ENCODE data around the gene WDR75. TPM values are rescaled to one million over a fixed set of nuclear protein-coding genes. Genes with fewer than 3 reads are reported as not detected.
A peak's percentile ranks its signal among the peaks of the same experiment; 100 is the strongest.
"Not testable (repeated sequence)": the region's sequence is repeated elsewhere in the genome, so short reads cannot be mapped to it uniquely, and the experiment has no call there.

Gene WDR75
- total and polyA plus RNA-seq, 9 of the 15 experiments (the other 6 are each of a cell fraction or from before 2014, with no cell fraction given): 50.9 to 111 (median 76.4) TPM

DNA sequence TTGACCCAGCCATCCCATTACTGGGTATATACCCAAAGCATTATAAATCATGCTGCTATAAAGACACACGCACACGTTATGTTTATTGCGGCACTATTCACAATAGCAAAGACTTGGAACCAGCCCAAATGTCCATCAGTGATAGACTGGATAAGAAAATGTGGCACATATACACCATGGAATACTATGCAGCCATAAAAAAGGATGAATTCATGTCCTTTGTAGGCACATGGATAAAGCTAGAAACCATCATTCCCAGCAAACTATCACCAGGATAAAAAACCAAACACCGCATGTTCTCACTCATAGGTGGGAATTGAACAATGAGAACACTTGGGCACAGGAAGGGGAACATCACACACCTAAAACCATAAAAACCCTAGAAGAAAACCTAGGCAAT, 5.5 kb upstream of the WDR75 start:
- H3K27ac ChIP-seq (ENCODE audit: extremely low read depth, low read depth, low read length); FAIRE-seq; in situ Hi-C loops (cut with MboI); BruUV-seq (replicated peaks); H3K79me2 ChIP-seq (ENCODE audit: control insufficient read depth, insufficient read depth, low read length); POLR2A ChIA-PET; H3K4me1 ChIP-seq (replicated peaks in 1 of 2; ENCODE audit: control insufficient read depth in 2 of 2, insufficient read depth in 2 of 2, low read length in 2 of 2); H3K4me3 ChIP-seq; H3K4me2 ChIP-seq (ENCODE audit: insufficient read depth, low read length); H2AFZ ChIP-seq (ENCODE audit: low read depth, low read length); H3K9me1 ChIP-seq (ENCODE audit: control insufficient read depth, insufficient read depth, low read length); H3K27me3 ChIP-seq (ENCODE audit: control insufficient read depth in 2 of 2, insufficient read depth in 2 of 2, low read length in 2 of 2); ATAC-seq; H3K9me3 ChIP-seq (replicated peaks; ENCODE audit: control insufficient read depth, insufficient read depth, low read depth, low read length); CTCF ChIA-PET (ENCODE audit: low intra/inter-chr PET ratio); H3K9ac ChIP-seq (ENCODE audit: insufficient read depth in 1 of 2, low read depth in 2 of 2, low read length in 2 of 2); intact Hi-C loops (cut with micrococcal nuclease); H4K20me1 ChIP-seq (replicated peaks; ENCODE audit: control insufficient read depth, insufficient read depth, low read length); DNase-seq (ENCODE audit: extremely low read depth in 1 of 4, low spot score in 3 of 4); H3K36me3 ChIP-seq (ENCODE audit: control insufficient read depth, insufficient read depth, low read length): not testable (repeated sequence)
- TF ChIP-seq ZNF146 (CRISPR knock-in tag; IDR thresholded peaks at IDR 0.05; ENCODE audit: unreplicated experiment): peak; percentile 68
- 15% methylated on average over 4 of the region's 4 CpGs for WGBS (ENCODE audit: insufficient coverage, low coverage, missing lambda C conversion rate)

DNA sequence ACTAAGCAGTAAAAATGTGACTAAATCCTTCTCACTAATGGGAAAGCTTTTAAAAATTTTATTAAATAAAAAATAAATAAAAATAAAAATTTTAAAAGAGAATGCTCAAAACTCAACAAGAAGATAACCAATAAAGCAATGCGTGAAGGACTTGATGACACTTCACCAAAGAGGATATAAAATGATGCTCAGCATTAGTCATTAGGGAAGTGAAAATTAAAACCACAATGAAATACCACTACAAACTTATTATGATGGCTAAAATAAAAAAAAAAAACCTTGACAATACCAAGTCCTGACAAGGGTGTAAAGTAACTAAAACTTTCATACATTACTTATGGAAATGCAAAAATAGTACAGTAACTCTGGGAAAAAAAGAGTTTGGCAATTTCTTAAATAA, 3.3 kb upstream of the WDR75 start:
- no peaks in the 10 kb centered on the region for H3K27me3 ChIP-seq (ENCODE audit: control insufficient read depth in 2 of 2, insufficient read depth in 2 of 2, low read length in 2 of 2)
- no peak for ATAC-seq
- CTCF ChIA-PET (ENCODE audit: low intra/inter-chr PET ratio): no interaction called here
- TF ChIP-seq ZSCAN29 (IDR thresholded peaks at IDR 0.05) (no peak), CAMTA2 (CRISPR knock-in tag; conservative IDR thresholded peaks at IDR 0.05) (no peak), CBX2 (IDR thresholded peaks at IDR 0.05; ENCODE audit: insufficient read depth, low read length, poor library complexity, severe bottlenecking) (no peak), FOXA1 (IDR thresholded peaks at IDR 0.05; ENCODE audit: borderline replicate concordance) (no peak), MCM3 (IDR thresholded peaks at IDR 0.05) (no peak), HIVEP1 (CRISPR knock-in tag; IDR thresholded peaks at IDR 0.05) (no peak), NCOA1 (IDR thresholded peaks at IDR 0.05; ENCODE audit: low read depth) (no peak), ZNF436 (CRISPR knock-in tag; IDR thresholded peaks at IDR 0.05) (no peak), PHB (CRISPR knock-in tag; IDR thresholded peaks at IDR 0.05) (no peak), CEBPB (tag; IDR thresholded peaks at IDR 0.05) (no peak), NBN (IDR thresholded peaks at IDR 0.05; ENCODE audit: low read depth) (no peak), BCOR (IDR thresholded peaks at IDR 0.05) (no peak)
- TF ChIP-seq, protein P1, sequence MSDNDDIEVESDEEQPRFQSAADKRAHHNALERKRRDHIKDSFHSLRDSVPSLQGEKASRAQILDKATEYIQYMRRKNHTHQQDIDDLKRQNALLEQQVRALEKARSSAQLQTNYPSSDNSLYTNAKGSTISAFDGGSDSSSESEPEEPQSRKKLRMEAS (CRISPR knock-in tag; IDR thresholded peaks at IDR 0.05): no peak
- TF ChIP-seq, protein P2, sequence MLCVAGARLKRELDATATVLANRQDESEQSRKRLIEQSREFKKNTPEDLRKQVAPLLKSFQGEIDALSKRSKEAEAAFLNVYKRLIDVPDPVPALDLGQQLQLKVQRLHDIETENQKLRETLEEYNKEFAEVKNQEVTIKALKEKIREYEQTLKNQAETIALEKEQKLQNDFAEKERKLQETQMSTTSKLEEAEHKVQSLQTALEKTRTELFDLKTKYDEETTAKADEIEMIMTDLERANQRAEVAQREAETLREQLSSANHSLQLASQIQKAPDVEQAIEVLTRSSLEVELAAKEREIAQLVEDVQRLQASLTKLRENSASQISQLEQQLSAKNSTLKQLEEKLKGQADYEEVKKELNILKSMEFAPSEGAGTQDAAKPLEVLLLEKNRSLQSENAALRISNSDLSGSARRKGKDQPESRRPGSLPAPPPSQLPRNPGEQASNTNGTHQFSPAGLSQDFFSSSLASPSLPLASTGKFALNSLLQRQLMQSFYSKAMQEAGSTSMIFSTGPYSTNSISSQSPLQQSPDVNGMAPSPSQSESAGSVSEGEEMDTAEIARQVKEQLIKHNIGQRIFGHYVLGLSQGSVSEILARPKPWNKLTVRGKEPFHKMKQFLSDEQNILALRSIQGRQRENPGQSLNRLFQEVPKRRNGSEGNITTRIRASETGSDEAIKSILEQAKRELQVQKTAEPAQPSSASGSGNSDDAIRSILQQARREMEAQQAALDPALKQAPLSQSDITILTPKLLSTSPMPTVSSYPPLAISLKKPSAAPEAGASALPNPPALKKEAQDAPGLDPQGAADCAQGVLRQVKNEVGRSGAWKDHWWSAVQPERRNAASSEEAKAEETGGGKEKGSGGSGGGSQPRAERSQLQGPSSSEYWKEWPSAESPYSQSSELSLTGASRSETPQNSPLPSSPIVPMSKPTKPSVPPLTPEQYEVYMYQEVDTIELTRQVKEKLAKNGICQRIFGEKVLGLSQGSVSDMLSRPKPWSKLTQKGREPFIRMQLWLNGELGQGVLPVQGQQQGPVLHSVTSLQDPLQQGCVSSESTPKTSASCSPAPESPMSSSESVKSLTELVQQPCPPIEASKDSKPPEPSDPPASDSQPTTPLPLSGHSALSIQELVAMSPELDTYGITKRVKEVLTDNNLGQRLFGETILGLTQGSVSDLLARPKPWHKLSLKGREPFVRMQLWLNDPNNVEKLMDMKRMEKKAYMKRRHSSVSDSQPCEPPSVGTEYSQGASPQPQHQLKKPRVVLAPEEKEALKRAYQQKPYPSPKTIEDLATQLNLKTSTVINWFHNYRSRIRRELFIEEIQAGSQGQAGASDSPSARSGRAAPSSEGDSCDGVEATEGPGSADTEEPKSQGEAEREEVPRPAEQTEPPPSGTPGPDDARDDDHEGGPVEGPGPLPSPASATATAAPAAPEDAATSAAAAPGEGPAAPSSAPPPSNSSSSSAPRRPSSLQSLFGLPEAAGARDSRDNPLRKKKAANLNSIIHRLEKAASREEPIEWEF (CRISPR knock-in tag; IDR thresholded peaks at IDR 0.05): no peak
- no peak for DNase-seq (ENCODE audit: extremely low read depth in 1 of 4, low spot score in 3 of 4)
- 8% methylated on average over 1 of the region's 1 CpG for WGBS (ENCODE audit: insufficient coverage, low coverage, missing lambda C conversion rate)
- H3K9ac ChIP-seq (ENCODE audit: insufficient read depth in 1 of 2, low read depth in 2 of 2, low read length in 2 of 2): no peak overlapping the region
- no peaks in the 10 kb centered on the region for H3K9me1 ChIP-seq (ENCODE audit: control insufficient read depth, insufficient read depth, low read length)
- POLR2A ChIA-PET: no interaction called here
- peaks cover 4% of the 10 kb centered on the region in 2 experiments; a peak in 4 of 5 replicates for H3K4me1 ChIP-seq (replicated peaks in 1 of 2; ENCODE audit: control insufficient read depth in 2 of 2, insufficient read depth in 2 of 2, low read length in 2 of 2)
- intact Hi-C loops (cut with micrococcal nuclease) (no loop called here), in situ Hi-C loops (cut with MboI) (no loop called here)
- H4K20me1 ChIP-seq (replicated peaks; ENCODE audit: control insufficient read depth, insufficient read depth, low read length): no peaks in the 10 kb centered on the region
- peaks cover 17% of the 10 kb centered on the region for H3K79me2 ChIP-seq (ENCODE audit: control insufficient read depth, insufficient read depth, low read length)
- no peak overlapping the region for H3K4me3 ChIP-seq
- peaks cover 5% of the 10 kb centered on the region for H3K36me3 ChIP-seq (ENCODE audit: control insufficient read depth, insufficient read depth, low read length)
- BruUV-seq (replicated peaks): no TSS peak
- H3K9me3 ChIP-seq (replicated peaks; ENCODE audit: control insufficient read depth, insufficient read depth, low read depth, low read length): no peaks in the 10 kb centered on the region
- H2AFZ ChIP-seq (ENCODE audit: low read depth, low read length): no peak overlapping the region
- H3K27ac ChIP-seq (ENCODE audit: extremely low read depth, low read depth, low read length): no peak overlapping the region
- H3K4me2 ChIP-seq (ENCODE audit: insufficient read depth, low read length): no peak overlapping the region
- no peak for FAIRE-seq
